Activated CD4-positive, alpha-beta T cell treated with anti-CD3 and anti-CD28 coated beads for 1 hour (primary cell): Measurements from ENCODE around the gene DUOX2.
"Not testable (repeated sequence)": the region's sequence is repeated elsewhere in the genome, so short reads cannot be mapped to it uniquely, and the experiment has no call there.

ENCODE experiments used
- DNase-seq: peaks from one replicate; pipeline ENCODE4 v3.0.0-alpha.2; 2020

The DUOX2 gene

GRCh38 chr15:45064386-45064785 lies 49.6 kb downstream of the DUOX2 start:
- no peak for DNase-seq

- not testable (repeated sequence) for DNase-seq
Observed at GRCh38 chr15:45062301-45062700, 51.7 kb downstream of the DUOX2 start.

- not testable (repeated sequence) for DNase-seq
Observed at GRCh38 chr15:45058690-45059675, 55.0 kb downstream of the DUOX2 start.

GRCh38 chr15:45052676-45053075 lies 61.3 kb downstream of the DUOX2 start:
- DNase-seq = not testable (repeated sequence)

GRCh38 chr15:45050587-45050986 lies 63.4 kb downstream of the DUOX2 start:
- no peak for DNase-seq

- no peak for DNase-seq
Observed at GRCh38 chr15:45048794-45049631, 65.0 kb downstream of the DUOX2 start.

GRCh38 chr15:45048449-45048793 lies 65.6 kb downstream of the DUOX2 start:
- not testable (repeated sequence) for DNase-seq

- not testable (repeated sequence) for DNase-seq
Observed at GRCh38 chr15:45044270-45044669, 69.7 kb downstream of the DUOX2 start.

- not testable (repeated sequence) for DNase-seq
Observed at GRCh38 chr15:45042859-45043258, 71.1 kb downstream of the DUOX2 start.
